Kidney (tissue), 14 donors: ENCODE data around the gene SPATA2. TPM values are rescaled to one million over a fixed set of nuclear protein-coding genes. Genes with fewer than 3 reads are reported as not detected.
"Not testable (repeated sequence)": the region's sequence is repeated elsewhere in the genome, so short reads cannot be mapped to it uniquely, and the experiment has no call there.

ENCODE experiments used
- DNase-seq, 5 donors: peaks; one replicate each; pipeline ENCODE4 v3.0.0-alpha.2; 2013 to 2020
- FAIRE-seq: peaks from 2 replicates; lab custom pipeline; 2012; peaks lifted over from hg19 to GRCh38; lab: Jason Lieb, UNC
- H3K27ac ChIP-seq, 2 donors: one replicate each; pipeline ENCODE4 v1.7.0; 2013; ENCODE audit warnings: low read depth in 2 of 2, low read length in 2 of 2, inconsistent platforms in 1 of 2
- H3K27me3 ChIP-seq: one replicate; pipeline ENCODE4 v1.7.1; 2013; ENCODE audit warnings: low read length, inconsistent platforms; ENCODE audit not compliant: control insufficient read depth, insufficient read depth
- H3K36me3 ChIP-seq, 3 donors: one replicate each; pipeline versions ENCODE4 v1.7.0 to v1.7.1; 2013; ENCODE audit warnings: low read length in 3 of 3, control low read depth in 1 of 3, inconsistent platforms in 1 of 3; ENCODE audit not compliant: insufficient read depth in 3 of 3, control insufficient read depth in 2 of 3
- H3K4me1 ChIP-seq, 3 donors: one replicate each; pipeline versions ENCODE4 v1.7.0 to v1.7.1; 2013; ENCODE audit warnings: low read length in 3 of 3, inconsistent platforms in 1 of 3, low read depth in 1 of 3; ENCODE audit not compliant: control insufficient read depth in 2 of 3, insufficient read depth in 2 of 3
- H3K4me3 ChIP-seq, 3 donors: one replicate each; pipeline versions ENCODE4 v1.7.0 to v1.8.1; 2013; ENCODE audit warnings: low read length in 3 of 3, control low read depth in 1 of 3, inconsistent platforms in 1 of 3
- H3K9ac ChIP-seq, 3 donors: one replicate each; pipeline versions ENCODE4 v1.7.0 to v1.7.1; 2013; ENCODE audit warnings: low read length in 3 of 3, control low read depth in 1 of 3, inconsistent platforms in 1 of 3
- H3K9me3 ChIP-seq, 3 donors: one replicate each; pipeline versions ENCODE4 v1.7.0 to v1.7.1; 2013; ENCODE audit warnings: low read length in 3 of 3, control low read depth in 1 of 3, inconsistent platforms in 1 of 3; ENCODE audit not compliant: control insufficient read depth in 2 of 3, insufficient read depth in 1 of 3
- CTCF ChIP-seq: IDR thresholded peaks from 3 replicates; pipeline ENCODE4 v1.5.1; 2012; ENCODE audit warnings: mild to moderate bottlenecking, moderate library complexity, borderline replicate concordance; ENCODE audit not compliant: insufficient read depth; ENCODE audit errors: extremely low read depth
- intact Hi-C: fragments of 100-400 bp; cut with DNase I; formaldehyde crosslinking; loops from one replicate; pipeline ENCODE4 v1.11.1; 2022
- polyA plus RNA-seq: library from polyadenylated mRNA; stranded (reverse); fragments of 350-450 nt; fragmentation: Illumina TruSeq; extraction: RNeasy Lipid Tissue Mini Kit (QIAGEN cat#74804); gene quantifications from one replicate; pipeline ENCODE4 v1.2.3, GENCODE V29; 2014; ENCODE audit warnings: low read depth, low replicate concordance; ENCODE audit not compliant: insufficient read depth
- total RNA-seq: library from RNA; stranded (reverse); fragmentation: NEBNext Ultra II Directional; extraction: Animal tissue kit (Norgen Biotek cat#: 25700); gene quantifications from one replicate; pipeline ENCODE4 v1.2.1, GENCODE V29; 2021
- donor health status: control.
- donor health status: control.
- donor health status: control.
- donor health status: control.
- donor health status: control.
- donor health status: DM: yes; HTN: yes; CAD: no.
- donor health status: Normal renal cell carcinoma (clear cell type).

The SPATA2 gene
- total and polyA plus RNA-seq, 2 donors from 2014 or later, result 5.8 to 9.0 TPM

- no peak overlapping the region for H3K4me3 ChIP-seq
- H3K9me3 ChIP-seq, result no peaks in the 10 kb centered on the region
- FAIRE-seq, result no peak
- no peak overlapping the region for H3K27ac ChIP-seq
- no peak for TF ChIP-seq CTCF
- H3K36me3 ChIP-seq, result no peaks in the 10 kb centered on the region
- no peaks in the 10 kb centered on the region for H3K27me3 ChIP-seq
- intact Hi-C loops, result no loop called here
- H3K9ac ChIP-seq, result no peak overlapping the region
- no peaks in the 10 kb centered on the region for H3K4me1 ChIP-seq
- no peak for DNase-seq
Observed at GRCh38 chr20:49896204-49896603, 19.1 kb downstream of the SPATA2 start.

GRCh38 chr20:49895474-49896093 lies 19.7 kb downstream of the SPATA2 start:
- DNase-seq, H3K9ac ChIP-seq, intact Hi-C loops, H3K4me3 ChIP-seq, H3K9me3 ChIP-seq, H3K27ac ChIP-seq, H3K36me3 ChIP-seq, FAIRE-seq, H3K27me3 ChIP-seq, H3K4me1 ChIP-seq: not testable (repeated sequence)

- H3K4me1 ChIP-seq, result peaks cover 0 to 2% (median 0%) of the 10 kb centered on the region in 3 donors
- no peaks in the 10 kb centered on the region for H3K27me3 ChIP-seq
- no peak overlapping the region for H3K4me3 ChIP-seq
- FAIRE-seq, result no peak
- intact Hi-C loops, result no loop called here
- peaks cover 0 to 2% (median 0%) of the 10 kb centered on the region in 3 donors for H3K36me3 ChIP-seq
- no peak overlapping the region for H3K27ac ChIP-seq
- H3K9me3 ChIP-seq, result no peaks in the 10 kb centered on the region
- no peak for DNase-seq
- TF ChIP-seq CTCF, result no peak
- no peak overlapping the region for H3K9ac ChIP-seq
Observed at GRCh38 chr20:49894073-49894470, 21.3 kb downstream of the SPATA2 start.

GRCh38 chr20:49893242-49894072 lies 21.9 kb downstream of the SPATA2 start:
- H3K9ac ChIP-seq, result no peak overlapping the region
- H3K9me3 ChIP-seq, result no peaks in the 10 kb centered on the region

More at GRCh38 chr20:49893242-49894072, 21.9 kb downstream of the SPATA2 start:
- H3K27ac ChIP-seq, result no peak overlapping the region
- intact Hi-C loops, result no loop called here
- no peak for FAIRE-seq
- no peak for TF ChIP-seq CTCF
- H3K27me3 ChIP-seq, result no peaks in the 10 kb centered on the region
- peaks cover 0 to 2% (median 0%) of the 10 kb centered on the region in 3 donors for H3K36me3 ChIP-seq
- peaks cover 0 to 4% (median 0%) of the 10 kb centered on the region in 3 donors for H3K4me1 ChIP-seq
- H3K4me3 ChIP-seq, result no peak overlapping the region
- DNase-seq, result no peak
